SK-MEL-5 (cell line): ENCODE measurements around the gene IL1R2. TPM values are rescaled to one million over a fixed set of nuclear protein-coding genes. Genes with fewer than 3 reads are reported as not detected.
A peak's percentile ranks its signal among the peaks of the same experiment; 100 is the strongest.
"Not testable (repeated sequence)": the region's sequence is repeated elsewhere in the genome, so short reads cannot be mapped to it uniquely, and the experiment has no call there.

ENCODE experiments used
- DNase-seq: peaks from one replicate; pipeline ENCODE4 v3.0.0-alpha.2; 2016; ENCODE audit warnings: low read depth, low spot score
- in situ Hi-C: cut with HindIII; loops from 2 replicates; pipeline ENCODE4 v1.10.0; 2016; ENCODE audit warnings: low sequenced_read_pairs, high pct_unique_total_duplicates, low pct_unique_long_range_greater_than_20kb
- total RNA-seq: library from RNA; depleted of rRNA; stranded (reverse); fragments of >200 nt; shearing (Covaris generic); gene quantifications from 2 replicates; pipeline ENCODE4 v1.2.3, GENCODE V29; 2014

IL1R2 gene
- total RNA-seq, 1 experiment from 2014 or later = 0.26 TPM

- DNase-seq = no peak
- in situ Hi-C loops = no loop called here
Observed at GRCh38 chr2:101988541-101988940, 3.2 kb upstream of the IL1R2 start.

- no peak for DNase-seq
- in situ Hi-C loops = no loop called here
Observed at GRCh38 chr2:101989740-101990460, 1.9 kb upstream of the IL1R2 start.

- in situ Hi-C loops = no loop called here
- DNase-seq = no peak
Observed at GRCh38 chr2:101993772-101994171, 2.0 kb downstream of the IL1R2 start.

- in situ Hi-C loops = no loop called here
- DNase-seq = no peak
Observed at GRCh38 chr2:101995019-101995418, 3.3 kb downstream of the IL1R2 start.

- in situ Hi-C loops = no loop called here
- no peak for DNase-seq
Observed at GRCh38 chr2:101995804-101996203, 4.0 kb downstream of the IL1R2 start.

DNA sequence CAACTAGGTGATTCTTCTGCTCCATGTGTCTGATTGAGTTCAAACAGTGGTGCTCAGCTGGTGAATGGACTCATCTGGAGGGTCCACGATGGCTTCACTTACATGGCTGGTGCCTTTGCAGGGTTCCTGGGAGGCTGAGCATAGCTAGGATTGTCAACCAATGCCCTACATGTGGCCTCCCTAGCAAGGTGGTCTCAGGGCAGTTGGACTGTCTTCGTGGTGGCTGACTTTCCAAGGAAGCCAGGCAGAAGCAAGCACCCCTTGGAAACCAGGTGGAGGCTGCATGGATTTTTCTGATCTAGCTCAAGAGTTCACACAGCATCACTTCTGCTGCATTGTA is 6.8 kb downstream of the IL1R2 start:
- in situ Hi-C loops = no loop called here

DNA sequence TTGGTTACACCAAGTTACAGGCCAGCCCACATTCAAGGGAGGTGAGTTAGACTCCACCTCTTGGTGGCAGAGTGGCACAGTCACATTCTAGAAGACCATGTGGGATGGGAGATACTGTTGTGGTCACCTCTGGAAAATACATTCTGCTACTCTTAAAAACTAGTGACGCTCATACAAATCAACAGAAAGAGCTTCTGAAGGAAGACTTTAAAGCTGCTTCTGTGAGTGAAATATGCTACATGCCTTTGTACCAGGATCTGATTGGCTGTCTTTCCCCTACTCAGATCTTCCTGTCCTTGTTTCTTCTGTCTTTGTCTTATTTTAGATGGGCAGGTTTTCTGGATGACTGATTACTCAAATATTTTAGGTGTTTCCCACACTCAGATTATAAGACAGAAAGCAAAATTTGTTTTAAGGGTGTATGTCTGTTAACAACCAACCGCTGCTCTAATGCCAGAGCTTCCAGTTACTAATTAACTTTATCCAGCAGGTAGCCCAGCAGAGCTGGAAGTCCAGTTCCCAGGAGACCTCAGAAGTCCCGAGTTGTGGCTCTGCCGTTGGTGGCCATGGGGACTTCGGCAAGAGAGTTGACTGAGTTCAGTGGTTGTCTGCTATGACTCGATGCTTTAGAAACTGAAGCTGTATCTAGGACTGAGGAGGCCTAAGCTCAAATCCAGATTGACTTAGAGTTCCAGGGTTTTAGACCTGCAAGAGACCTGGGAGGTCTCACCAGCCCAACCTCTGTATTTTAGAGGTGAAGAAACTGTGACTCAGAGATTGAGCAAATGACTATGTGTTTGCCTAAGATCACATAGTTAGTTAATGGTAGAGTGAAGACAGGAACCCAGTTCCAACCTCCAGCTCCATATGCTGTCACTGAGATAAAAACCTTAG is 7.4 kb downstream of the IL1R2 start:
- in situ Hi-C loops = no loop called here
- no peak for DNase-seq

More for the DNA sequence above, 6.8 kb downstream of the IL1R2 start:
- no peak for DNase-seq

DNA sequence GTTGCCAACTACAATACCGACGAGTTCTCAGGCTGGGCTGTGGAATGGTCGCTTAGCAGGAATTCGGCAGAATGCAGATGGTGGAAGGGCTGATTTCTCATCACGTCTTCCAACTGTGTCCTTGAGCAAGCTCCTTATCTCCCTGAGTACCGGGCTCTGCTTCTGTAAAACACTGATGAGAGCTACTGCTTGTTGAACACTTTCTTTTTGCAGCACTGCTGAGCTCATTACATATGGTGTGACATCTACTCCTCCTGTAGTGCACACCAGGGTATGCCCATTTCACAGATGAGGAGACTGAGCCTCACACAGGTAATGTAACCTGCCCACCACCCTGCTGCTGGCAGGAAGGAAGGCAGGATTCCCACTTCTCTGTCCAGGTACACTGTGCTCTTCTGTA is 8.3 kb downstream of the IL1R2 start:
- DNase-seq = no peak
- in situ Hi-C loops = no loop called here

- in situ Hi-C loops = no loop called here
Observed at GRCh38 chr2:102000813-102001766, 9.3 kb downstream of the IL1R2 start.

GRCh38 chr2:102001767-102002142 is 10.0 kb downstream of the IL1R2 start:
- no peak for DNase-seq
- in situ Hi-C loops = no loop called here

More at GRCh38 chr2:102000813-102001766, 9.3 kb downstream of the IL1R2 start:
- DNase-seq = no peak

DNA sequence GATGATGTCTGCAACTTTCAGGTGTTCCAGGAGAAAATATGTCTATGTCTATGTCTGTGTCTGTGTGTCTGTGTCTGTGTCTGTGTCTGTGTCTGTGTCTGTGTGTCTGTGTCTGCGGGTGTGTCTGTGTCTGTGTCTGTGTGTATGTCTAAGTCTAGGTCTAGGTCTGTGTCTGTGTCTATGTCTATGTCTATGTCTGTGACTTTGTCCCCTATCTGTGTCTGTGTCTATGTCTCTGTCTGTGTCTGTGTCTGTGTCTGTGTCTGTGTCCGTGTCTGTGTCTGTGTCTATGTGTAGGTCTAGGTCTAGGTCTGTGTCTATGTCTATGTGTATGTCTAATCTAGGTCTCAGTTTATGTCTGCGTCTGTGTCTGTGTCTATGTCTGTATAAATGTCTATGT is 10.5 kb downstream of the IL1R2 start:
- in situ Hi-C loops = no loop called here
- no peak for DNase-seq

GRCh38 chr2:102002909-102003308 is 11.1 kb downstream of the IL1R2 start:
- DNase-seq, in situ Hi-C loops: not testable (repeated sequence)

GRCh38 chr2:102003696-102004095 is 11.9 kb downstream of the IL1R2 start:
- DNase-seq = no peak
- in situ Hi-C loops = no loop called here

GRCh38 chr2:102004581-102004980 is 12.8 kb downstream of the IL1R2 start:
- DNase-seq = no peak
- in situ Hi-C loops = no loop called here

GRCh38 chr2:102005449-102005848 is 13.7 kb downstream of the IL1R2 start:
- DNase-seq = no peak
- in situ Hi-C loops = no loop called here

- peak; percentile 58 for DNase-seq
- in situ Hi-C loops = no loop called here
Observed at GRCh38 chr2:102005989-102006885, 14.5 kb downstream of the IL1R2 start.

- no peak for DNase-seq
- in situ Hi-C loops = no loop called here
Observed at GRCh38 chr2:102006886-102007278, 15.1 kb downstream of the IL1R2 start.
